Measurements from ENCODE around the gene CYP11A1.

Gene CYP11A1

DNA sequence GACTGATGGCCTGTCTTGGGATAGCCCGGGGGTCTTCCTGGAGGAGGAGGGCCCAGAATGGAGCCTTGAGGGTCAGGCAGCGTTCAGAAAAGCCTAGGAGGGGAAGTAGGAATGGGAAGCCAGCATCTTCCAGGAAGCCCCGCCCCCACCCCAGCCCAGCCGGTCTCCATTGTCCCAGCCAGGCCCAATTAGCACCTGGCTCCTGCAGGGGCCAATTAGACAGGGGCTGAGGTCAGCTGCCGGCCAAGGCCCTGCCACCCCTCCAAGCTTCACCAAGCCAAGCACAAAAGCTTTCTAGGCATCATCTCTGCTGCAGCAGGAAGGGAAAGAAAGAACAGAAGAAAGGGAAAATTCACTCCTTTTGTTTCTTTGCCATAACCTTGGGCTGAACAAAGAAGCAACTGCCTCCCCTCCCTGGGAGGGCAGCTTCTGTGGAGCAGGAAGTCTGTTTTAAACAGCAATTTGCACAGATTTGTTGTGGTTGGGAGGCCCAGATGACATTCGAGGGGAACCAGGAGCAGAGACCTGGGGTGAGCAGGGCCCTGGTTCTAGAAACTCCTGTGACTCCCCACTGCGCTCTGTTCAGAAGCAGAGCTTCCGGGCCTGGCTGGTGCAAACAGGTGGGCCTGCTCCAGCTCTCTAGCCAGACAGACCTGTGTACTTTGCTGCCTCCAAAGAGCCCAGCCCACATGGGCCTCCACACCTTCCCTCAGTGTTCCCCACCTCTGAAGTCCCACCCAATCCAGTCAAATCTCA is 47.7 kb downstream of the CYP11A1 start:
- DNase-seq, result peak in 1 of 2 experiments; percentile 11

DNA sequence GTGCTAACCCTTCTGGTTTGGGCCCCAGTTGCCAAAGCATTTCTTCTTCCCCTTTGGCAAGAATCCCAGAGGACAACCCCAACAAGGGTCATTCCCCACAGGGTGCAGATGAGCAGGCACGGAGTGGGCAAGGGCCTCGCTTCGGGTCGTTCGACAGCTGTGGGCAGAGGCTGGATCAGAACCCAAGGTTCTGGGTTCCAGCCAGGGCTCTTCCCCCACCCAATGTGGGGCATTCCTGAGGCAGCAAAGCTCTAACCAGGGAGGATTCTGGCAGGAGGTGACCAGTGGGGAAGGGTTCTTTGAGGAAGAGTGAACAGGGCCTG is 48.3 kb downstream of the CYP11A1 start:
- DNase-seq, result no peak

DNA sequence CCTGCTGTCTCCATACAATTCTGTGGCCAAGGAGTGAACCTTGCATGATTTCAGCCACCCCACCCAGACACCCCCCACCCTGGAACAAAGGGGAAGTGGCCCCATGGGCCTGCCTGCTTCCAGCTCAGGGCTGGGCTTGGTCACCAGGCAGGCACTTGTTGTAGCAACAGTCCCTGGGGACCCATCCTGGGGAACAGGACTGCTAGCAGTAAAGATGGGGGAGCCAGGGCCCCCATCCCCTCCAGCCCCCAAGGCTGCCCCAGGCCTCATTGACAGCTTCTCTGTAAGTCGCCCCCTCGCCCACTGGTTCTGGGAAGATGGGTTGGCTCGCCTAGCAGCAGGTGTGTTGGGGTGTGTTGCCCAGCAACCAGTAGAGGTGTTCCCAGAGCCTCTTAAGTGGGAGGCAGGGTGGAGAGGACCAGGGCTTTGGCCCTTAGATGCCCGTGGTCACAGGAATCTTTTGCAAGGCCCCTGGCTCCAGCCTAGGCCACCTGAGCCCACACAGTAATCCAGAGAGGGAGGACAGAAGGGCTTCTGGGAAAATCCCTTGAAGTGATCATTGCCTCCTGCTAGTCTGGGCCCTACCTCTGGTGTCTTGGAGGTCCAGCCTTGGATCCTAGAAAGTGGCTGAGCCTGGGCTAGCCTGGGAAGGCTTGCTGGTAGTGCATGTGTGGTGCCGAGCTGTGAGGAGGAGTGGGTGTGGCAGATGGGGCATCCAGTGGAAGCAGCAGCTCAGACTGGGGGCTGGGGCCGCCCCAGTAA is 48.9 kb downstream of the CYP11A1 start:
- peak; percentile 15 to 55 for DNase-seq

DNA sequence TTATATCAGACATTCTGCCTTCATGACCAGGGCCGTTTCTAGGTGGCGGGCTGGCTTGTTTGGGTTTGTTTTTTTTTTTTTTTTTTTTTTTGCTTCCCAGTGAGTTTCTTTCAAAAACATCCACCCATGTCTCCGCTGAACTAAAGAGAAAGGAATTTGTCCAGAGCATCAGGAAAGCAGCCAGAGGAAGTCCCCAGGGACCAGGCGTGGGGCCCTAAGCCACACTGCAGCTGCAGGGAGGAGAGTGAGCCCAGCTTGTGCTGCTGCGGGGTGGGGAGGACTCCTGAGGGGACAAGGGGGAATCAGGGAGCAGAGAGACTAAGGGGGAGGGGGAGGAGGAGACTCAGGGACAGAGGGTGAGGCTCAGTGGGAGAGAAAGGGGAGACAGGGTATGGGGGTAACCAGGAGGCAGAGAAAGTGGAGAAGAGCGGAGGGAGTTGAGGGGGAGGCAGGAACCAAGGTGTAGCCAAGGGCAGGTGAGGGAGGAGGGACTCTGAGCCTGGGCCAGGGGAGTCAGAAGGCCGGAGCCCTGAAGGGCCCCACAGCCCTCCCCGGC is 49.5 kb downstream of the CYP11A1 start:
- peak; percentile 40 to 80 for DNase-seq

DNA sequence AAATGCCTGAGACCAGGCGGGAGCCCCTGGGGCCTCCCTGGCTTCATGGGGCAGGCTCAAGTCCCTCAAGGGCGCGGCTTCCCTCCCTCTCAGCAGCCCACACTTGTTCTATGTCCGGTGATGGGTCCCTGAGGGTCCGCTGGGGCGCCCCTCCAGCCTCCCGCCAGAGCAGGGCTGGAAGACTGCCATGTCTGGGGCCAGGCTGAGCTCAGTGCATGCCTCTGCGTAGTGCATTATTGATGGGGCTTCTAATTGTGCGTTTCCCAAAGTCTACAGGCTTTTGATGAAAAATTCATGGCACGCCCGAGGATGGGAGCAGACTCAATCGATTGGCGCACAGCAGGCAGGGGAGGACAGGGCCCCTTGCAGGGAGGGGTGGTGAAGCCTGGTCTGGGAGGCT is 51.3 kb downstream of the CYP11A1 start:
- DNase-seq, result no peak

DNA sequence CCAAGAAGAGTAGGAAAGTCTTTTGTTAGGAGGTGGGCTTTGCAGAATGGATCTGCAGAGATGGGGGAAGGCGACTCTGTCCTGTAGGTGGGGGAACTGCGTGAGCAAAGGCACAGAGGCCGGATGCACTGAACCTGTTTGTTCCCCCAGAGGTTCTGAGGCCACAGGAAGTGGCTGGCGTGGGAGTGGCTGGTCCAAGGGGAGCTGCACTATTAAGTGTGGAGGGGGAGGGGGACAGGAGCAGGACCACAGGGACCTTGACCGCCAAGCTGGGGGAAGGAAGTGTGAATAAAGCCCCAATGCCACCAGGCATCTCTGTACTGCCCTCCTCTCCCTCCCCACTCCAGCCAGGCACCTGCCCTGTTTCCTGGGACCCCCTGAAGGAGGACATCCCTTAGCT is 51.8 kb downstream of the CYP11A1 start:
- DNase-seq, result no peak

DNA sequence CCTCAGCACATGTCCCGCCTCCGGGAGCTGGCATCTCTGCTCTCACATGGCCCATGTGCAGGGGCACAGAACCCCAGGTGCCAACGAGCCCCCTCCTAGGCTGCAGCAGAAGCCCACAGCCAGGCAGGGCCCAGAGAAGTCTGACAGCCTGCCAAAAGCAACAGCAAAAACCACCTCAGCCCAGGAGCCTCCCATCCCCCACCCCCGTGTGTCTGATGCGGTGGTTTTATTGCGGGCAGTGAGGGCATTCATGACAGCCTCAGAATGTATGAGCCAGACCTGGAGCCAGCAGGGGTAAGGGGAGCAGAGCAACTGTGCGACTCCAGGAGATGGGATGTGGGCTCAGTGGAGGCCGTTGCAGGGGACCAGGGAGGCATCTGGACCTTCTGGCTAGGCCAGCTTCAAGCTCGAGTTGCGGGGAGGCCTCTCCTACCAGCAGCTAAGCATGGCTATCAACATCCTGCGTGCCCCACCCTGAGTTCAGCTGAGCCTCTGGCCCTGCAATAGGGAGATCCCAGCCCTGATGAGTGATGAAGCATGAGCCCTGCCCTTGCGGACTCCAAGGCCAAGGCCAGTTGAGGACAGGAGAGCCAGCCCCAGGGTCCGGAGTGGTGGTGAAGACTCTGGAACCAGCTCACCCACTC is 52.5 kb downstream of the CYP11A1 start:
- no peak for DNase-seq

DNA sequence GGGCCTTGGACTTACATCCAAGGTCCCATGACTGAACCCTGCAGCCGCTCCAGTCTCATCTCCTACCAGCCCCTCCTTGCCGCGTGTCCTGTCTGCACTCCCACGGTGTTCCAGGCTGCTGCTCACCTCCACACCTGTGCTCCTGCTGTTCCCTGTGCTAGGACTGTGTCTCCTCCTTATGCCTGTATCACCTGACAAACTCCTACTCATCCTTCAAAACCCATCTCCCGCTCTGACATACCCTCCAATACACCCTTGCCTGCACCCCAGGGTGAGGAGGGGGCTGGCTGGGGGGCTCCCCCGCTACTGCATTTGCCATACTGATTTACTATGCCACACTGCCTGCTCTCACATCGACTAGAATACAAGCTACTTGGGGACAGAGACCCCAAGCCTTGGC is 53.6 kb downstream of the CYP11A1 start:
- DNase-seq, result no peak

DNA sequence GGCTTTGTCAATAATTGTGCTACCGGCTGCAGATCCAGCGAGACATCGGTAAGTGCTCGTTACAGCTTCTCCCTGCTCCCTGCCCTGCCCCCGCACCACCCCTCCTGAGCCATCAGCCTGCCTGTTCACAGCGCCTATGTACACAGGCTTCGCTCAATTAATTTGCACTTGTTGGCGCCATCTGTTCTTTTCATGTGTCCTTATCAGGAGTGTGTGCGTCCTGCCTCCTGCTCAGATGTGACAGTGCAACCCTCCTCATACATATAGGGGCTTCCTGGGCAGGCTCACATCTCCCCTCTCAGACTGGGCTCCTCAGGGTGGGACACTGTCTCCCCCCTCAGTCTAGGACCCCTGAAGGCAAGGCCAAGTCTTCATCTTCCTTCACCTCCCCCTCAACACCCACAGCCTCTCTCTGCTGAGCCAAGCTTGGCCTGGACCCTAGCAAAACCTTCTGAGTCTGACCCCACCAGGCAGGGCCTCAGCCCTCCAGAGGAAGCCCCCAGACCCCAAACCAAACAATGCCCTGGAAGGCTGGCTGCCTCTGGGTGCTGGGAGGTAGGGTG is 54.9 kb downstream of the CYP11A1 start:
- DNase-seq, result peak; percentile 79 to 88

DNA sequence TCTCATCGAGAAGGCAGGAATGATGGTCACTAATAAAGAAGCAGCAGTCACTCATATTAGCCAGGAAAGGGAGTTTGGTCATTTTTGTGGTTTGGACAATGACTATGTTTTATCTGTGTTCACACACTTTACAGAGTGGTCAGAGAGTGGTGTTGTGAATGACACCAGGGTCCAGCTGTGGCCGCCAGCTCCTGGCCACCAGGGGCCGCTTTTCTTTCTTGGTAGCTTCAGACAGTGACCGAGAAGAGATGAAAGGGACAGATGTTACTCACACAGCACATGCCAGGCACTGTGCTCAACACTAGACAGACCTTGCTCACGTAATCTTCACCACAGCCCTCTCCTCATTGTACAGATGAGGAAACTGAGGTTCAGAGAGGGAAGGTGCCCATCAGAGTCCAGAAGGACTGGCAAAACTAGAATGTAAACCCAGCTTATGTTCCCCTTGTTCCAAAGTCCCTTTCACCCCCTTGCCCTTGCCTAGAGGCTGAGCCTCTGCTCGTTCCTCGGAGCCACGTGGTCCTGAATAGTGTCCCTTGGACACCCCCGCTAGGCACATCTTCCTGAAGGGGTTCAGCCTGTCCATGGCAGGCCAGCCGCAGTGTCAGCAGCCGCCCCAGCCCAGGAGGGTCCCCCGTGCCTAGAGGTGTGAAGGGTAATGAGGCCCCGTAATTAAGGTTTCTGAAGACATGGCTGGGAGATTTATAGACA is 55.6 kb downstream of the CYP11A1 start:
- peak in 1 of 2 experiments; percentile 43 for DNase-seq

DNA sequence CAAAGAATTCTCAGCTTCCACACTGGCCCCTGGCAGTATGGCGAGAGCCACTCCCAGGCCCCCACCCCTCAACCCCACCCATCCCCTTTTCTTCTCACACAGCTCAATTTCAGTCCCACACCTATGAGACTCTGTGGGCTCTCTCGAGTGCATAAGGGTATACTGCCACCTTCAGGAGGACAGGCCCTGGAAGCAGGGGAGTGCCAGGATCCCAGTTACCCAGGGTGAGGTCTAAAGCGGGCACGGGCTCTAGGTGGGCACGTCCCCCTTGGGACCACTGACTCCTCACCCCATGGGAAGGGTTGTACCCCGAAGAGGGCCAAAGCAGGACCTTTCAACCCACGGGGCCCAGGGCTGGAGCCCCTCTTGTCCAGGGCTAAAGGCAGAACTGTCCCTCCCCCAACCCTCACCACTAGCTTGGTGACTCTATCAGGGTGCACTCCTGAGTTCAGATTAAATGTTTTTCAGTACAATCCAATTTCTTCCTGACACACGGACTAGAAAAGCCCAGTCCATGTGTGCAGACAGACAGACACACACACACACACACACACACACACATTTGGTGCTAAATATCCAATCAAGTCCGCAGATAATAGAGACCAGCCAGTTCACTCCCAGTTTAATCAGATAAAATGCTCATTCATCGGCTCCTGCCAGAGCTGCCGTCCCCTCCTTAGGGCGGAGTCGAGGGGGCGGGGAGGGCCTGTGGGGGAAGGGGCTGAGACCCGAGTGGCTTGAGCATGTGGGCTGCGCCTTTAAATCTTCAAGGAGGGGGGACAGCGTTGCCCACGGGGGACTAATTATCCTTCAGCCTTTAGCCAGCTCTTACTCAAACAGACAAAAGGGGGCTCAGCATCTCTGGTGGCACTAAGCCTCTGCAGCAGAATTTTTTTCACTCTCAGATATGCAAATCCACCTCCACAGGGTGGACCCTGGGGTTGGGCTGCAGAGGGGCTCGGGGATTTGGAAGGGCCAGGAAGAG is 59.3 kb downstream of the CYP11A1 start:
- DNase-seq, result peak; percentile 53 to 82

DNA sequence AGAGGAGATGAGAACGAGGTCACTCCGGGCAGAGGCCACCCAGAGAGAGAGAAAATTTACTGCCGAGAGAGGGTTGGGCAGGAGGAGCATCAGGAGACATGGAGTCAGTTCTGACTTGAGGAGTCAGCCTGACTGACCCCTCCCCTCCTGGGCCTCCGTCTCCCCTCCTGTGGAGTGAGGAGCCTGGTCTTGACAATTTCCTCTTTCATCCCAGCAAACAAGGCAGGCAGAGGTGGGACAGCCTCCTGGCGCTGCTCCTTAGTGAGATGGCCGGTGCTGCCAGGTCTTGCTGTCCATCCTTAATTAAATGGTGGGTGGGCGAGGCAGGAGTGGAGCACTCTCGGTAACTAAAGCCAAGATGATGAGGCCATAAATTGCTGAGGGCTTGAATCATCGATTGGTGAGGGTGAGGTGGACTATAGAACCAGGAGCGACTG is 60.6 kb downstream of the CYP11A1 start:
- no peak for DNase-seq

DNA sequence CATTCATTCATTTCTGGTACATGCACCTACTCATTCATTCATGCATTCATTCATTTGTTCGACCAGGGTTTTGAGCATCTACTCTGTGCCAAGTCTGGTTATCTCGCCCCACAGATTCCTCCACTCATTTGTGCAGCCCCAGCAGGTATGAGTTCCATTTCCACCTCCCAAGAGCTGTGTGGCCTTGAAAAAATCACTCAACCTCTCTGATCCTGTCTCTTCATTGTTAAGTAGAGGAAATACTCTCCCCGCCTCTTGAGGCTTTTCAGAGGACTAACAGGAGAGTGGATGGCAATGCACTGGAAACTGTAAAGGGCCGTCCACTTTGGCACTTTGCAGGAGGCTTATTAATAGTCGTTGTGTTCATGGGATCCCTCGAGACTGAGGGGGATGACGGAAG is 61.8 kb downstream of the CYP11A1 start:
- no peak for DNase-seq

DNA sequence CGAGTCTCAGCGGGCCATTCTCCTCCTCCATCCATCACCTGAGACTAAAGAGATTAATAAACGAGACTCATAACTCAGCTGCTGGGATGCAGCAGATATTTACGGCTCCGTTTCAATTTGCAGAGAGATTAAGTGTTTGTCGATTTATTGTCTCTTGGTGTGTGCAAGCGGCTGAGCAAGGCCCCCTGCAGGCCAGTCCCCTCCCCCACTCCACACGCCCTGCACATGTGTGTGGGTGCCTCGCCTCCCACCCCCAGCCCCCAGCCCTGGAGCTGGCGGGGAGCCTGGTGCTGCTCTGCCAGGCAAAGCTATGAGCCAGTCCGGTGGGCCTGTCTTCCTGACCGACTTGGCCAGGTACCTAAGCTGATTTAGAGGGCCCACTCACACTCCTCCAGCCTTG is 63.0 kb downstream of the CYP11A1 start:
- DNase-seq, result no peak

DNA sequence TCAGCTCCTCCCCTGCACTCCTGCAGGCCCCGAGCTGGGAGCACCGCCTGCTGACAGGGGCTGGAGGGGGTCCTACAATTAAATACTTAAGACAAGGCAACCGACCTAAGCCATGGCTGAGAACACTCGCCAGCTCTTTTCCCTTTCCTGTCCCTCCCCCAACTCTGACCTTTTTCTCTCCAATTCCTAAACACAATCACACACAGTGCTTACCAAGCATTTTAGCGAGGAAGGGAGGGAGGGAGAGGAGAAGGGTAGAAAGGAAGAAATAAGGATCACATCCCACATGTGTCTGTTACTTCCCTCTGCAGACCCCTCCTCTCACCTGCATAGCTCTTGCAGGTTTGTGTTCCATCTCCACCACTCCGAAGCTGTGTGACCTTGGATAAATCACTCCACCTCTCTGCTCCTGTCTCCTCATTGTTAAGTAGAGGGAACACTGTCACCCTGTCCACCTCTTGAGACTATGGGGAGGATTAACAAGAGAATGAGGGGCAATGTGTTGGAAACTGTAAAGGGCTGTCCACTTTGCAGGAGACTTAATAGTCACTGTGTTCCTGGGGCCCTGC is 63.6 kb downstream of the CYP11A1 start:
- no peak for DNase-seq

DNA sequence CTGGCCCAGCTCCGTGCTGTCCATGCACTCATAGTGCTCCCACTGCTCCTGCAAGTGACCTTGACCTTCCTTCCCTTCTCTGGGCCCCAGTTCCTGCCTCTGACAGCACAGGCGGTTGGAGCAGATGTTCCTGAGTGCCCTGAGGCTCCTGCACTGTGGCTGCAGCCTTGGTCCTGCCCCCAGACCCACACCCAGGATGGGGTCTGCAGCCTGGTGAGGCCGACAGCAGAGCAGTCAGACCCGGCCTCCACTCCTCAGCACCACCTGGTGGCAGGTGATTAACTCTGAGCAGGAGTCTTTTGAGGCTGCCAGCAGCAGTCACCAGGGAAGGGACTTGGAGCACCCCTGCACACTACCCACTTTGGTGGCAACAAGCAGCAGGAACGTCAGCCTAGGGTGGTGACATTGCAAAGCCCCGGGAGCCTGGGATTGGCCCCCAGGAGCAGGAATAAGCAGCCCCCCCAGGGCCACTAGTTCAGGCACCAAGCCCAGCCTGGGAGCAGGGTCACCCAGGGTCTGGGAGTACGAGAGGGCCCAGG is 64.6 kb downstream of the CYP11A1 start:
- peak; percentile 8 to 65 for DNase-seq

DNA sequence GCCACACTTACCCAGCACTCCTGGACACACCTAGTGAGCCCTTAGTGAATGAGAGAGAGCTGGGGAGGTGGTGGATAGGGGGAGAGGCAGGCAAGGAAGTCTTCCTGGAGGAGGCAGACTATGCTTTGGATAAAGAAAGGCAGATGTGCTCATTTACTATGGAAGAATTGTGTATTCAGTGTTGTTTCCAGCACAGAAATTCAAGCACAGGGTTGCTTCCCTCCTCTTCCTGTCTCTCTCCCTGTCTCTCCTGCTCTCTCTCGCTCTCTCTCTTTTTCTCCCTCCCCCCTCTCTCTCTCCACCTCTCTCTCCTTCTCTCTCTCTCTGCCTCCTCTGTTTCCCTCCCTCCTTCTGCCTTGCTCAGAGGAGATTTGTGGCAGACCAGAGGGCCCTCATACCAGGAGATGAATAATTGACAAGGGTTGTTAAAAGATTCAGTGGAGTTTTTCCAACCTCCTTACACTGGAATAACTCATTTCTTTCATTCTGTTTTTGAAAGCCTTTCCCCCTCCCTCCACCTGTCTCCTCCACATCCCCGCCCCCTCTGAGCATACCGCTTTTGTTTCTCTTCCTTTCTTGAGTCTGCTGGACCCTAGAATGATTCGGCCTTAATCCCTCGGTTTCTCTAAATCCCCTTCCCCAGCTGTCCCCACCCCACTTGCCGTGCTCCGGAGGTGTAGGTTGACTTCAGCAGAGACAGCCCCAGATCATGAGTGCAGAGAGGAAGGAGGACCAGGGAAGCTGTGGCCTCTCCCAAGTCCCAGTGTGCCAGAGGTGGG is 65.7 kb downstream of the CYP11A1 start:
- no peak for DNase-seq

DNA sequence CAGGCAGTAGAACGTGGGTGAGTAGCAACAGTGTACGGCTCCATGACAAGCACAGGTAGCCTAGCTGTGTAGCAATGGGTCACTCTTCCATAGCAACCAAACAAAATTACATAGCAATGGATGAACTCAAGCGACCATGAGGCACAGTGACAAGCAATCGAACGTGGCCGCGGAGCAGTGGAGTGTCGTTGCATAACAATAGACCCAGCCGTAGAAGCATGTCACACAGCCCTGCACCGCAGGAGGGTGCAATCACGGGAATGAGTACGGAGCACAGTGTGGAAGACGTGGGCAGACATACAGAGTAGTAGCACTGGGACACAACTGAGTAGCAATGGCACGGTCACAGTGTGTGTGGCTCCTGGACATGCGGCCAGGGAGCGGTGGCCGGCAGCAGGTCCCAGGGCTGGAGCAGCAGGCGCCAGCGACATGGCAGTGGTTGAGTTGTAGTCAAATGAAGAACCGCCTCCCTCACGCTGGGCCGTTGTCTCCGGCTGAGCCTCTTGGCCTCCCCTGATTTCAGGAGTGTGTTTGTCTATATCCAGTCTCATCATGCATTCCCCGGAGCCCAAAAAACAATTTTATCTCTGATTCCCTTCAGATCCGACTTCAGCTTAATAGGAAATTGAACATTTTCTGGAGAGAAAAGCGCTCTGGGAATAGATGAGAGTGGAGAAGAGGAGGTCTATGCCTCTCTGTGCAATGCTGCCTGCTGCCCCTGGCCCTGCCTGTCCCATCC is 67.2 kb downstream of the CYP11A1 start:
- DNase-seq, result no peak

DNA sequence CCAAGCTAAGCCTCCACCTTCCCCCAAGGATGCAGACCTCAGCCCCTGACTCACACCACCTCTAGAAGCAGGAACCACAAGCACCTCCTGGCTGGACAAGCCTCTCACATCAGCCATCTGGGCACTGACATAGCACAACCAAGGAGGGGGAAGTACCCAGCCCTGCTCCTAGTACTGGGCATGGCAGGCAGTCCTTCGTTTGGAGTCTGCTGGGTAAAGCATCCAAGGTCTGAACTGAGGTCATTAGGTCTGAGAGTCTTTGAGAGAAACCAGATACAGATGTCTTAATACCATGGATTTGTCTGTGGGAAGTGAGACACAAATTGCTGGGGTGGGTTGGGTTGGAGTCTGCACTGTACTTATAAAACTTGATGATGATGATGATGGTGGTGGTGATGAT is 69.6 kb downstream of the CYP11A1 start:
- no peak for DNase-seq

Data from NCI-H526 (cell line).